Inflammatory macrophage (primary cell): ENCODE data around the gene CAPN13.

Source experiments
- DNase-seq, 2 donors: peaks; one replicate each; pipeline ENCODE4 v3.0.0-alpha.2; 2020 to 2022

Gene CAPN13

DNA sequence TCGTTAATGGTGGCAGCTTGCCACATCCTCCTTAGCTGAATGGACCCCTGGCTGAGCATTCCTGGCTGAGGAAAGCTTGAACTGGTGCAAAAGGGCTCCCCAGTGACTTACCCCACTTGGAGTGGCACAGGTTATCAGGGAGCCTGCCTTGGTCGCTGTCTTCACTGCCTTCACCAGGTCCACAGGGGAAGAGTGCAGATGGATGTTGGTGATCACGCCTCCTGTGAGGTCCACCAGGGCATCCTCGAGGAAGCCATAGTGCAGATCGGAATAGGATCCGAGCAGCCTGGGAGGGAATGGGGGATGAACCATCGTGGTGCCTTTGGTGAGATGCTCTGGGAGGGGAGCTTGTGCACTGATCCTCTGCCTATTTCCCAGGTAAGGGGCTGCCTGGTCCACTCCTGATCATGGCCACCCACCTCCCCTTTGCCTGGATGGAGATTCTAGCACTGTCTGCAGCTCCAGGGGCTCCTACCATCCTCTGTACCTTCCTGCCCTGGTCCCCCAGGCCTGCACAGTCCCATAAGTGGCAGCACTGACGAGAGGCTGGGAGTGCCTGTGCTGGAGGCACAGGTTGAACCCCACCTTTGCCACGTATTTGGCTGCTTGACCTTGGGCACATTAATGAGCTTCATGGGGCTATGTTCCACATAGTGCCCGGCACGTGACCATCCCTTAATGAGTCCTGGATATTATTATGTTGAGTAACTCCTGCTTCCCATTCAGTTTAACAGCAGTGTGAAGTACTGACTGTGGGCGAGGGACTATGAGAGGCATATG is 43.0 kb downstream of the CAPN13 start:
- DNase-seq: no peak

DNA sequence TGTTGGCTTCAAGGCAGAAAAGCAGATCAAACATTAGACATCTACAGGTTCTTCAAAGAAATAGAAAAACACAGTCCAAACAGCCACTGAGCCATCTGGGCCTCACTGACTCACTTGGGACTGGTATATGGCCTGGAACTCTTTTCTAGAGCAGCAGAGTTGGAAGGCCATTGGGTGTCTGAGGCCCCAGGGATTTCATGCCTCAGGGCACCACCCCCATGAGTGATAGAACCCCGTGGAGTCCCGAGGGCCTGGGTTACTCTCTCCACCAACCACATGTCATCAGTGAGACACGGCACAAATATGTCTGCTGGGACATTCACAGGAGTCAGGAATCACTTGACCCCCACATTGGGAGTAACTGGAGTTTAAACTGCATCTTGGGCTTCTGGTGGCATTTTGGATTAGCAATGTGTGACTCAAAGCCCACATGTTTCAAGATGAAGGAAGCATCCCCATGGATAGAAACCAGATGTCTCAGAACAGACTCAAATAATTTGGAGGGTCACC is 44.0 kb downstream of the CAPN13 start:
- DNase-seq: no peak

DNA sequence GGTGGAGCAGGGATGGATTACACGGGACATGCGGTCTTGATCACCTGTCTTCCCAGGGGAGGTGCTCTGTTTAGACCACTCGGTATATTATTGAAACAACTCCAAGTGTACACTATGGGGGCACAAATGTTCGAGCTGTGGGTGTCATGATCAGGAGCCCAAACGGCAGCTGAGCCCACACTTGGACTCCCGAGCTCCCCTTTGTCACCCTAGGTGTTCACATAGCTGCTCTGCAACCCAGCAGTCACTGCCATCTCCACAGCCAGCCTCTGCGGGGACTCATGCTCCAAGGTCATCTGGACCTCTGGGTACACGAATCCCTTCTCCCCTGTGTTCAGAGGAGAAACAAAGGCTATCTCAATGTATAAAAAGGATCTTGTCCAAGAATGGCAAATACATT is 46.0 kb downstream of the CAPN13 start:
- DNase-seq: no peak

DNA sequence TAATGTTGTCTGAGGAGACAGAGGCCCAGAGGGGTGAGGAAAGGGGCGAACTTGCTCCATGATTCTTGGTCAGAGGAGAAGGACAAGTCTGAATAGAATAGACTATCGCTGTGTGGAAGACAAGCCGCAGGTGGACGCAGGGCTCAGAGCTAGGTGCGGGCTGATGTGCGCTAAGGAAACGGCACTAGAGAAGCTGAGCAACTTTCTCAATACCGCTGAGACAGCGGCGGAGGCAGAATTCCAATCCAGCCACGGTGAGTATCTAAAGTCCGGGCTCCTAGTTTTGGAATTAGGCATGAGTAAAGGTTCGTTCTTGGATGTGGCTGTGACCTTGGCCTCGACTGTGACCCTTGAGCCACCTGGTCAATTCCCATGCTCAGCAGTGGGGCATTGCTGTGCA is 47.8 kb downstream of the CAPN13 start:
- DNase-seq: no peak

DNA sequence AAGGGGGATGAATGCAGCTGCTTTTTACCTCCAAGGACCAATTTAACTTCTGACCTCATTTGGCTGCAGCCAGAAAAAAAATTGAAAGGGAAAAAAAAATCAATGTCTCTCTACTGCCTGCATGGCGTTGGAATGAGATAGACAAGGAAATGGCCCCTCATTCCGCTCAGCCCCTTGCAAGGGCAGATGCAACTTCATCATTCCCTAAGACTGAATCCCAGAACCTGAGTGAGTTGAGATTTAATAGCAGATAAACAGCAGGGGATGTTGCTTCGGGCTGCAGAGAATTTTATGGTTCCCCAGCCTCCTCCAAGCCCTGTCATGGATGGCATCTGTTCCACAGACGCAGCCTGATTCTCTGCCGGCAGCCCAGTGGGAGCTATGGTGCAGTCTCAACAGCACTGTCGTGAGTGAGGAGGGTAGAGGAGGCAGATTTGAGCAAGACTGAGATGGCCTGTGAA is 49.0 kb downstream of the CAPN13 start:
- DNase-seq: no peak

DNA sequence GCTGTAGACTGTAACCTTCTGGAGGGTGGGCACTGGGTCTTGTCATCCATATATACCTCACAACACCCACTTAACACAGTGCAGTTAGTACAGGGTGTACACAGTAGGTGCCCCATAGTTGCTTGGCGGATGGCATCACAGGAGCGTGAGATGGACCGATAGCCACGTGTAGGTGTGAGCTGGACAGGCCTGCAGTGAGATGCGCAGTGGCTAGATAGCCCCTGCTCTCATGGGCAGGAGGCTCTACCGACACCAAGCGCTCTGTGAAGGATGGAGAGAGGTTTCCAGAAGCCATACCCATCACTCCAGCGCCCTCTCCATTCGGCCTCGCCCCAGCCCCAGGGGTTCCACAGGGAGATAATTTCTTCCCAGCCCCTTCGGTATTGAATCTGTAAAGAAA is 49.5 kb downstream of the CAPN13 start:
- no peak for DNase-seq

DNA sequence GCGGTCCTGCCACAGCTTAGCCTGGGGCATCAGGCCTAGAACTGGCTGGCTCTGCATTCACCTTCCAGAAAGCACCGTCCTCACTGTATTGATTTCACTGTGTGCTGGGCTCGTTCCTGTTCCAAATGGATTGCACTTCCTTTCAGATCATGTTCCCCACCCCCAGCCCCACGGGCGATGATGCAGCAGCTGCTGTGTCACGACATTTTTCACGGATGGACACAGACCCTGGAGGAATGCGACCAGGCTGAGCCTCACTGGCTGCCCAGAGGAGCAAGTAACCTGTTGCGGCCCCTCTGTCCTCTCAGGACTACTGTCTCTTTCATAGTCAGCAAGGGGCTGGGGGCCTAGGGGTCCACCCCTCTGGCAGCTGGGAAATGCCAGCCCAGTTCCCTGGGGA is 50.3 kb downstream of the CAPN13 start:
- DNase-seq: no peak

DNA sequence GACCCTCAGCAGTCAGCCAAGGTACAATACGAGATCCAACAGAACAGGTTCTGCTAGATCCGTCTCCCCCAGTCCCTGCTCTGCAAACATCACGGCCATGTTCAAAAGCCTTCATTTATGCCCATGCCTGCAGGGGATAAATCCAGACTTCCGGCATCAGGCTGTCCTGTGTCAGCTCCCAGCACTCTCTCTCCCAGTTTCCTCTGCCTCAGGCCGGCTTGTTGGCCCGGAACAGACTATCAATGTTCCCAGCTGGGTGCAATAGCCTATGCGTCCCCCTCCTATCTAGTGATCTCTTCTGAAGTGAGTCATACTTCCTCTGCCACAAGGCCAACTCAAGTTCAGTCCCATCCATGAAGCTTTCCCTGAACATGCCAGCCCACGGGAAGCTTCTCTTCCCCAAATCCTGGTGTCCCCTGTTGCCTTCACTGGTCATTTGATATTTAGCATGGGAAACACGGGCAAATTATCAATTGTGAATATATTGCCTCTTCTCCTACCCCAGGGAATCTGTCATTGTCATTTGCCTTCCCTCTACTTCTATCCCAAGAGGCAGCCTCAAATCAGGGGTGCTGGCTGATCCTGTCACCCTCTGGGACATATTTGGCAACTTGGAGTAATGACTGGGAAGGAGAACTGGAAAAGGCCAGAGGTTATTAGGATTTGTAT is 51.1 kb downstream of the CAPN13 start:
- DNase-seq: no peak

DNA sequence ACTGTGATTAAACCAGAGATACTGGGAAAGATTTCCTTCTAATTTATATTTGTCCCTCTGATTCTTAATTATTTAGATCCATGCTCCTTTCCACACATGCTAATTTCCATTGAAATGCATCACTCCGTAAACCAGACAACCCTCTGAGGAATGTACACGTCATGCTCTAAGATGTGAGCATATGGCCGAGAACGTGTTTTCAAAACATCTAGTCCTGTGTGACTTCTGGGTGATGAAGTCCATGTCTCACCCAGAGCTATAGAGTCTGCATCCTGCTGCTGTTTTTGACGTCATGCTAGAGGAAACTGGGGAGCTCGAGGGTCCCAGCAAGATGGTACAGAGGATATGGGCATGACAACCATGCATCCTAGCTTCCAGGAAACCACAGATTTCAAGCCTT is 53.6 kb downstream of the CAPN13 start:
- no peak for DNase-seq

DNA sequence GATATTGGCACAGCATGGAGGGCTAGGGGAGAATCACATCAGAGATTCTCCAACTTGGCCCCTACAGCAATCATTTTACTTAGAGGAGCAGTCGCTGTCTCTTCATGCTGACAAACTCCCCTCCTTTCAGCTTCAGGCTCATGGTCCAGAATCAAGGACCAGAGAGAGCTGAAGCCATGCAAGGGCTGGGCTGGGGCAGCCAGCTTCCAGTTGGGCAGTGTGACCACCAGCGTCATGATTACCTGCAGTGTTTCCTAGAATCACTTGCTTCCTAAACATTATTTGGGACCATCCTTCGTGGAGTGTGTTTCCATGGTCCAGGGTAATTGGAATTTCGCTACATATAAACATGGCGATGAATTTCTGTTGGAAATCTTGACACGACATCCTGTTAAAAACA is 54.4 kb downstream of the CAPN13 start:
- no peak for DNase-seq

DNA sequence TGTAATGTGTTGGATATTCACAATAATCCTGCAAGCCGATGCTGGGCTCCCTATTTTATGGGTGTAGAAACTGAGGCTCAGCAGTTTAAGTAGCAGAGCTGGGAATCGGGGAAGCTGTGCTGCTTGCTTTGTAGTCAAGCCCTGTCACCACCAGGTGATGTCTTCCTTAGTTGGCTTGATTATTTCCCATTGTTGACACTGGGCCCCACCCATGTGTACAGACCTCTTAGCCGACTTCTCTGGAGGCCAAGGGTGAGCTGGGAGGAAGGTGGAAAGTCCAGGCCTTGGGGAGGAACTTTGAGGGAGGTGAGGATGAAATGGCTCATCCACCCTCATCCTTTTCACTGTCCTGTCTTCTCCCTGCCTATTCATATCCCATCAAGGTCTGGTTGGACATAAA is 60.0 kb downstream of the CAPN13 start:
- no peak for DNase-seq

DNA sequence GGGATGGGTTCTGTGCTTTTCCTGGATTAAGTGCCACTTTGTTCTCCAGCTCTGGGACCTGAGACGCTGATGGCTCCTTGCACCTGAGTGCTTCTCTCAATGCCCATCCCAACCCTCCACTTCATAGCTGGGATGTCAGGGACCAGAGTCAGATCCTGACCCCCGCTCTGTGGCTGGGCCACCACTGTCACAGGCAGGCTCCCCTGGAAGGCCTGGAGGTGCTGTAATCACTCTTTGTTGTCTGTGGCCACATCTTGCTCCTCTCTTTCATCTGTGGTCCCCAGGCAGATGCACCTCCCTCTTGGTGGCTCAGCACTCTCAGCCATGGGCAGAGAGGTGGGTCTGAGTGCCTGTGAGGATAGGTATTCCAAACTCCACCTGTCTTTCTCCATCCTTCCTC is 62.4 kb downstream of the CAPN13 start:
- no peak for DNase-seq

DNA sequence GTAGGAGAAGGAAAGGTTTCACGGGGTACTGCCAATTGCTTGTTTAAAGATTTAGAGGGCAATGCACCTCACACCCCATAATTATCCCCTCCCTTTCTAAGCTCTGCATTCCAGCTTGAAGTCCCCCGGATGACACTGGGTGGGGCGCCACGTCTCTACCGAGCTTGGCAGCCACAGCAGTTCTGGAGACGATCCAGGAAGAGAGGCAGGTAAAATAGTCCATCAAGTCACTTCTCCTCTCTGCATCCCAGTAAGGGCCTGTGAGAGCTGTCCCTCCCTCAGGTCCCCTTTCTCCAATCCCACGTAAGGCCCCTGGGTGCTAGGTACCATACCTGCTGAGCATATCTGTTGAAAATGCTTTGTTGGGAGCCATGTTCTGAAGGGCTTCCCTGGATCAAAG is 65.7 kb downstream of the CAPN13 start:
- no peak for DNase-seq

DNA sequence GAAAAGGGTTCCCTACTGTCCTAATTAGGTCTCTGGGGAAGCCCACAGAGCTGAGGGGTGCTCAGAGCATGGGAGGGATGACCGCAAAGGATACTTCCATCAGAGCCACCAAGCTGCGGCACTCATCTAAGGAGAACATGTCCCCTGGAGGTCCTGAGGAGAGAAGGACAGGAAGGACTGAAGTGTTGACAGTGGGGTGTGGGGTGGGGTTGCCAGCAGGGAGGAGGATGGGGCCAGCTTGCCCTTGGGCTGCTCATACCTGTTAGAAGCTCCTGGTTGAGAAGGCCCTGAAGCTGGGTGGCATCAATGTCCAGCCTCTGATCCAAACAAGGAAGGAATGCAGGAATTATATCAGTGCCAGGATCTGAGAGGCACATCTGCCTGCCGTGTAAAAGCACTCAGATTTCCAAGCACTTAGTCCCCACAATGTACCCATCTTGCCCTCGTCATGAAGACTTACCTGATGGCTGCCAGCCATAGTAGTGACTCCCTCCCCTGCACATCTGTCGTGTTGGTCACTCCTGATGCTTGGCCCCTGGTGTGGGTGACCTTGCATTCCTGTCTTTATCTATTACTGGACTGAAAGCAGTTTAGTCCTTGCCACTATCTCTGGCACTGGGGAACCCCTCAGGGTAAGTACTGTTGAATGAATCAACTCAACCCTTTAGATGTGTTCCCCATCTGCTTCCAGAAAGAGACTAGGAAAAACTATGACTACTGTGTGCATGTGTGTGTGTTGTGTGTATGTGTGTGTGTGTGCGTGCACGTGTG is 68.9 kb downstream of the CAPN13 start:
- DNase-seq: no peak

DNA sequence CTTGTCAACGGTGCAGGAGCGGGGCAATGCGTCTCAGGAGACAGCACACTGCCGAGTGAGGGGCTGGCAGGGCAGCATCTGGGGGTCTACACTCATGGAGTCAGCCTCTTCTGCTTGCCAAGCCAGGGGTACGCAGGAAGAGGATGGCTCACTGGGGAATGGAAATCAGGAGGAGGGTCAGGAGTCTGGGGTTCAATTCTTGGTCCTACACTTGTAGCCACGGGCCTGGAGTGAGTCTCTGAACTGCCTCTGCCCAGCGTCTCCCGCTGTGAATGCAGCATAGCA is 70.0 kb downstream of the CAPN13 start:
- no peak for DNase-seq

DNA sequence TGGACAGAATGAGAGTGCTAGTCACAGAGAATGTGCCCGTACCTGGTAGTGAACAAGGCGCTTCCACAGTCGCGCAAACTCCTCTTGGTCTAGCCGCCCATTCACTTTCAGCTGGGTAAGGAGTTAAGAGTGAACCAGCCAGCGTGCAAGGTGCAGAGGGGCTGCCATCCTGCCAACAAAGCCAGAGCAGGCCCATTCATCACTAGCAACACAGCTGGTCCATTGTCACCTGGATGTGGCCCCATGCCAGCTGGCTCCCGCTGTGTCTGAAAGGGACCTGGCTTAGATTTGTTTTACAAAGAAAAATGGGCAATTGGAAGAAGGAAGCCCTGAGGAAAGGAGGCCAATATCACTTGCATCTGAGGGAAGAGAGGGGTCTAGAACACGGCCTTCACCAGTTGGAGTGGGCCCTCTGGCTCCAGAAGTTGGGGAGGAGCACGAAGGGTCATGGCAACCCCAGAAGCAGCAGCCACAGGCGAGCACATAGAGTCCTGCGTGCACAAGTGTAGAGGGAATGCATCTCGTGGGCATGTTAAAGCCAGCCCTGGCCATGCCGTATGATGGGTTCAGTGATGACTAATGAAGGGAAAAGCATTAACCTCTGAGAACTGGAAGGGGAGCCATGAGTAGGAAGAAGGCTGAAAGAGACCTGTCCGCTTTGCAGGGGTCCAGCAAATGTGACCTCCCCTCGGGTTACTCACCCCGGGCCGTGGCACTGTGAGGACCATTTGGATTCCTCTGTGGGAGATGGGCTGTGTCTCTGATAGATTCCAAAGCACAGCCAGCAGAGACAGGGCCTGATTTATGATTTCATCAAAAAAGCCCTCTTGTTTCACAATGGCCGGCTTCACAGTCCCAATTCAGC is 70.6 kb downstream of the CAPN13 start:
- no peak for DNase-seq

DNA sequence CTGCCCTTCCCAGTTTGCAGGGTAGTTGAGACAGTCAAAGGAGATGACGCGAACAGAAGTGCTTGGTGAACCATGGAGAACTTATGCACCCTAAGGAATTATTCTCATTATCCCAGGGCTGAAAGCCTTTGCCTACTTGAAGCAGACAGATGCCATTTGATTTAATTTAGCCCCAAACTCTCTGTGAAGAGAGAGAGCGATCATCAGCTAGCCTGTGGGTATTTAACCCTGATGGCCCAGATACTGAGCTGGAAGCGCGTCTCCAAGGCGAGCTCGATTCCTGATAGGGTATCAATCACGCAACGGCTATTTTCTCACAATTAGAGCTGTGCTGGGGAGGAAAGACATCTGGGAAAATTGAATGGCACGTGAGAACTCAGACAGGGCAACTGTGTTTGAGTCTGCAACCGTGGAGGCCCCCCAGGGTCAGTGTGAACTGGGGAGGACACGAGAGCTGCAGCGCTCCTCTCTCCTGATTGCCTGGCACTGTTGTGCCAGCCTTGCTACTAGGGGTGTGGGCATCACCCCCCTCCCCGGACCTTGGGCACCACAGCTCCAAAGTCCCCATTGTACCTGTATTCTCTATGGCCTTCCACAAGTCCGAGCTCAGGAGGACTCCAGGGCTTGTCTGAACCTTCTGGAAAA is 73.2 kb downstream of the CAPN13 start:
- no peak for DNase-seq

DNA sequence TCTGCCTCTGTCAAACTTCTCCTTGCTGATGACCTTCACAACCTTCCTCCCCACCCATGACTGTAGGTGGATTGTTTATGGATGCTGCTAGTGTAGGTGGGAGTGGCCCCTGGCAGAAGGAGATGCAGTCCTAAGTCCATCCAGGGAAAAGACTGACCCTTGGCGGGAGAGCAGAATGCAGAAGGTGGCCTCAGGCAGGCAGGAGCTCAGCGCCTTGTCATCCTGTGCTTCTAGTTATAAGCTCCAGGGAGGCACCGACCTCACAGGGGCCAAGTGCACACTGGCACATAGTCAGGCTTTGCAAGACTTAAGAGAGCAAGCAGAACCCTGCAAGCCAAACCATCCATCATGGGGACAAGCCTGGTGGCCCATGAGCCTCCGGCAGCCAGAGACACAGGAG is 74.4 kb downstream of the CAPN13 start:
- no peak for DNase-seq

DNA sequence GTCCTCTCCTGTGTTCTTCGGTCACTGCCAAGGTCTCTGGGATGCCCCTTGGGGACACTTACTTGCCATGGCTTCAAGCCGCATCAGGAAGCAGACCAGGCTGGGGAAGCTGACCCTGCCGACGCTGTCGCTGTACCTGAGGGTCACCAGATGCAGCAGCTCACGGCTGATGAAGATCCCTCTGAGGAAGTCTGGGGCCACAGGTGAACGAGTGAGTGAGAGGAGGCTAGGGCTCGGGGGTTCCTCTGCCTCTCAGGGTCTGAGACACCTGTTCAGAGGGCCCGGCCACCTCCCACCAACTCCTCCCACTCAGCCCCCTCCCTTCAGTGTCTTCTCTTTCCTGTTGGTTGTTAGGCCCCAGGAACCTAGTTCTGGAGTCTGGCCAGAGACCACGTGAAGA is 74.9 kb downstream of the CAPN13 start:
- DNase-seq: no peak

DNA sequence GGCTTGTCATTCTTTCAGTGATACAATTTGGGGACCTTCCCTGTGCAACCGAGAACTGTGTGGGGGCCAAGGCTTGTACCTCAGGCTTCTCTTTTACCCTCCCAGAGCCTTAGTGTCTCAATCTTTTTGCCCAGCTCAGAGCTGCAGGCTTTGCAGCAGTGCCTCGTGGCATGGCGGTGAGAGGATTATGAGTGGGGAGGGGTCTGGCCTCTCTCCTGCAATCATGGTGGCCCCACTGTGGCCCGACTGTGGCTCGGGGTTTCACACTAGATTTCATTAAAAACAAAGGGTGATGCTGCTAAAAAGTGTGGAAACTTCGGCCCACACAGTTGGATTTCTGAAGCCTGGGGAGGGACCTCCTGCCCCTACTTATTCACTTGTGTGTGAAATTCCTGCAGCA is 75.5 kb downstream of the CAPN13 start:
- no peak for DNase-seq

DNA sequence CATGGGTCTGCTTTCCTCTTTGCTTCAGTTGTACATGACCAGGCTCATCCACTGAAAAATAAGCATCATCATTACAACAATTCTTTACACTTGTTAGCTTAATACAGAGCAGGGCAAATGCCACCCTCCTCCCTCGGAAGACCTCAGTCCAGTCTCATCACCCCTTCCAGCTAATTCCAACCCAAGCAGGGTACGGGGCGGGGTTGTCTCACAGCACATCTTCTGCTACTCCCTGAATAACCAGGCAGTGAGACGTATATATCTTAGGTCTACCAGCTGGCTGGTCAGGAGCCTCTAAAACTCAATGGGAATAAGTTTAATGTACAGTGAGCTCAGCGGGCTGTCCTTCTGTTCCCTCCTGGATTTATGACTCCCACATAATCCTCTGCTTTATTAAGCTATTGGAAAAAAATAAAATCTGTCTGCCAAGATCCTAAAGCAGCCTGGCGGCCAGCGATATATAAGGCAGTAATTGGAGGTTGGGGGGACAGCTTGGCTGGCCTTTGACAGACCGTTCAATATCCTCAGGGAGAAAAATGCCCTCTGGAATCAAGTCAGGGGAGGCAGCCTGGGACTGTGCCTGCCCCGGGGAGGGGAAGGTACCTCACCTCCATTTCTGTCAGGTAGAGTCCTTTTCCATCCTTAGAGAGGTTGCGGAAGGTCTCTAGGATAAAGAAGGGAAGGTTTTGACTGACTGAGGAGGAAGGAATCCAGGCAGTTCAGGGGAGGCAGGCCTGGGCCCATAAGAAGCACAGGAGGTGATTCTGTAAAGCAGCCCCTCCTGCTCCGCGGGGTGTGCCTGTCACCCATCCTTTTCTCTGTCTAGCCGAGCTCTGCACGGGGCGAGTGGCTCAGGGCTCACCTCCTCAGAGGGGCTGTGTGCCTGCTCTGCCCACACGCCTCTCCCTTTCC is 76.3 kb downstream of the CAPN13 start:
- no peak for DNase-seq
